ENCODE data around the gene RBM28. TPM values are rescaled to one million over a fixed set of nuclear protein-coding genes. Genes with fewer than 3 reads are reported as not detected.

The RBM28 gene
- 100 to 1,000 TPM in 1 of 4 donors, 10 to 100 TPM in 3; 14.4 to 226 (median 44.0) TPM for total RNA-seq

DNA sequence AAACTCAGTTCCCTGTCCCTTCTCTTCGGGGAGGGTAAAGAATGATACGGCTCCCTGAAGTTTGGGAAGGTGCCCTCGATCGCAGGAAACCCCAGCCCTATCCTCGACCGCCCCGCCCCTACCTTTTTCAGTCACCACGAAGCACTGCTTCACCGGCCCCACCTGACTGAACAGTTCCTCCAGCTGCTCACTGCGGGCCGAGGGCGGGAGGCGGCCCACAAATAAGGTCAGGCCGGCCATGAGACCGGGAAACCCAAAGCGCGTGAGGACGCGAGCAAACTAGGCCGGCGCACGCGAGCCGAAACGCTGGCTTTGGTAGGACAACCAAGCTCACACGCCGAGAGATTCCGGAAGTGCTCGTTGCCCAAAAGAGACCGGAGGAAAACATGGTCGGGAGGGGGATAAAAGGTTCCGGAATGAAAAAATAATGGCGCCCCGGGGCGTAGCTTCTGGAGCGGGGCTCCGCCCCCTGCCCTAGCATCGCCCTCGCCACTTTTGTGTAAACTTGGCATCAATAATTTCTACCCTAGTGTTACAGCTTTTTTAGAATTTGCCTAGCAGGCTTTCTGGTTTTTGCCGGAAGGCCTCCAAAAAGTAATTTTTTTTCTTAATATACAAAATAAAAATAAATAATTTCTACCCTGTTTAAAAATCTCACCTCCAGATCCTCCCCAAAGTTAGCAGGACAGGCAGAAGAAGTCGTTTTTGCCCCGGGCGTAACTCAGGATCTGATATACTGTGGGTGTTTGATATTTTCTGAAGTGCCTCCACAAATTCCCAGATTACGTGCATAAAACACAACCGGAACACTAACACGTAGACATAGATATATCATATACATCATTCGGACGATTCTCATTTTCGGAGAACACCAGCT lies at the start of gene RBM28:
Gene RBM28 (minus strand): TSS at position 355 of the 877 bp plus-strand sequence. CDS start 115 bp downstream, at position 240.
- peaks cover 0 to 10% of the 10 kb centered on the region in 2 donors for H3K4me1 ChIP-seq
- peak; percentile 80 to 84 for DNase-seq
- peak within 1 kb of the TSS; percentile 69 to 84 for H3K4me3 ChIP-seq
- H3K36me3 ChIP-seq: no peaks in the 10 kb centered on the region
- no peaks in the 10 kb centered on the region for H3K9me3 ChIP-seq
- H3K27ac ChIP-seq: peak within 1 kb of the TSS; percentile 64 to 76
- H3K27me3 ChIP-seq: no peaks in the 10 kb centered on the region
- TF ChIP-seq CTCF (IDR thresholded peaks at IDR 0.05) (peak in 2 of 4 experiments; percentile 3 to 29), POLR2A (IDR thresholded peaks at IDR 0.05) (peak in 1 of 2 donors; percentile 50)
- intact Hi-C loops (cut with DNase I; ENCODE audit: low total_unique reads): no loop called here

GRCh38 chr7:128392446-128393327 lies 49.0 kb upstream of the RBM28 start:
- Histone ChIP-seq H3K27me3 (no peaks in the 10 kb centered on the region), H3K36me3 (no peaks in the 10 kb centered on the region), H3K4me1 (no peaks in the 10 kb centered on the region), H3K9me3 (no peaks in the 10 kb centered on the region), H3K4me3 (no peak overlapping the region), H3K27ac (no peak overlapping the region)
- DNase-seq: no peak
- intact Hi-C loops (cut with DNase I; ENCODE audit: low total_unique reads): no loop called here
- TF ChIP-seq POLR2A (IDR thresholded peaks at IDR 0.05) (no peak), CTCF (IDR thresholded peaks at IDR 0.05) (no peak)

- Histone ChIP-seq H3K4me1 (no peaks in the 10 kb centered on the region), H3K27me3 (no peaks in the 10 kb centered on the region), H3K9me3 (no peaks in the 10 kb centered on the region), H3K4me3 (no peak overlapping the region), H3K36me3 (no peaks in the 10 kb centered on the region), H3K27ac (no peak overlapping the region)
- TF ChIP-seq POLR2A (IDR thresholded peaks at IDR 0.05): no peak
- no peak for TF ChIP-seq CTCF (IDR thresholded peaks at IDR 0.05)
- no peak for DNase-seq
- intact Hi-C loops (cut with DNase I; ENCODE audit: low total_unique reads): no loop called here
These were observed 48.1 kb upstream of the RBM28 start for GRCh38 chr7:128391805-128392204.

- Histone ChIP-seq H3K27ac (no peak overlapping the region), H3K4me3 (no peak overlapping the region), H3K4me1 (no peaks in the 10 kb centered on the region), H3K27me3 (no peaks in the 10 kb centered on the region), H3K9me3 (no peaks in the 10 kb centered on the region), H3K36me3 (no peaks in the 10 kb centered on the region)
- TF ChIP-seq POLR2A (IDR thresholded peaks at IDR 0.05) (no peak), CTCF (IDR thresholded peaks at IDR 0.05) (no peak)
- DNase-seq: no peak
- intact Hi-C loops (cut with DNase I; ENCODE audit: low total_unique reads): no loop called here
These were observed 47.3 kb upstream of the RBM28 start for GRCh38 chr7:128390871-128391565.
